GM12872 (cell line): ENCODE results near the gene PDSS2.

Experiments
- CTCF ChIP-seq: IDR thresholded peaks from 3 replicates; pipeline ENCODE4 v1.5.1; 2011; ENCODE audit warnings: low read depth, mild to moderate bottlenecking, low read length, moderate library complexity; ENCODE audit not compliant: insufficient read depth

The PDSS2 gene

GRCh38 chr6:107121266-107121665, 338.1 kb downstream of the PDSS2 start:
- no peak for TF ChIP-seq CTCF

- no peak for TF ChIP-seq CTCF
Measured at GRCh38 chr6:107120404-107120803, 339.0 kb downstream of the PDSS2 start.

- no peak for TF ChIP-seq CTCF
Measured at GRCh38 chr6:107118976-107119375, 340.4 kb downstream of the PDSS2 start.

GRCh38 chr6:107116931-107117330, 342.4 kb downstream of the PDSS2 start:
- no peak for TF ChIP-seq CTCF

- TF ChIP-seq CTCF: peak; percentile 31; the same call in 1 of the 3 replicates
Measured at GRCh38 chr6:107116328-107116892, 343.0 kb downstream of the PDSS2 start.

- no peak for TF ChIP-seq CTCF
Measured at GRCh38 chr6:107115695-107116327, 343.6 kb downstream of the PDSS2 start.

- no peak for TF ChIP-seq CTCF
Measured at GRCh38 chr6:107114926-107115694, 344.3 kb downstream of the PDSS2 start, which contains the start of gene BEND3. Gene BEND3 (minus strand): TSS chr6:107115515. CDS start chr6:107099285, 16,230 bp downstream.
